Activated CD4-positive, alpha-beta T cell treated with anti-CD3 and anti-CD28 coated beads for 4 hours (primary cell): ENCODE data around the gene IL25.
A peak's percentile ranks its signal among the peaks of the same experiment; 100 is the strongest.
"Not testable (repeated sequence)": the region's sequence is repeated elsewhere in the genome, so short reads cannot be mapped to it uniquely, and the experiment has no call there.

Source experiments
- DNase-seq, 2 donors: peaks; one replicate each; pipeline ENCODE4 v3.0.0-alpha.2; 2020

IL25 gene

DNA sequence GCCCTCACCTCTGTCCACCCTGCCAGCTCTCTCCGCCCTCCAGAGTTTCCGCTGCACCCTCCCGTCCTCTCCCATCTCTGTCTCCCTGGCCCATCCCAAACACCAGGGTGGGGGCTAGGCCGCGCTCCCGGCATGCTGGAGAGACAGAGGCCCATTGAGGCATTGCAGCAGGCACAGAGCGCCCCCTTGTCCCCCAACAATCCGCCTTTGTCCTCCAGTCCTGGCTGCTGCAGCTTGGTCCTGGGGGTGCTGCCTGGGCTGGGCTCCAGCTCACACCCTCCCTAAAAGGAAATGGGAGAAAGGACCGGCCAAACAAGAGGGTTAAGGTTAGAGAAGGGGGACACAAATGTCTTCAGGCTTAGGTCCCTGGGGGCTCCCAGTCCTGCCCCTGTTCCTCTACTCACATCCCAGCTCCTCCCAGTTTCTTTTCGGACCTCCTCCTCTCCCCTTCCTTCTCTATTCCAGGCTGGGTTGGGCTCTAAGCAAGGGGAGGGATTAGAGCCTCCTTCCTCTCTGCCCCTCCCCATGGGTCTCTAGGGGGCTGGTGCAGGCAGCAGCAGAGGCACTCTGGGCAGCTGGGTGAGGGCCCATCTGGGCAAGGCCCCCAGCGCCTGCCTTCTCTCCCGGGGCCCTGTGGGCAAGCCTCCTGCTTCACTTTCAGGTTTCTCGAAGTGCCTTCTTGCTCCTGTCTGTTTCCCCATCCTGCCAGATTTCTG is 4.0 kb downstream of the IL25 start, which contains the start of gene CMTM5:
TSS of gene CMTM5 (plus strand) at position 565 of the 716 bp plus-strand sequence. CDS start 206 bp downstream, outside the sequence.
- no peak for DNase-seq

DNA sequence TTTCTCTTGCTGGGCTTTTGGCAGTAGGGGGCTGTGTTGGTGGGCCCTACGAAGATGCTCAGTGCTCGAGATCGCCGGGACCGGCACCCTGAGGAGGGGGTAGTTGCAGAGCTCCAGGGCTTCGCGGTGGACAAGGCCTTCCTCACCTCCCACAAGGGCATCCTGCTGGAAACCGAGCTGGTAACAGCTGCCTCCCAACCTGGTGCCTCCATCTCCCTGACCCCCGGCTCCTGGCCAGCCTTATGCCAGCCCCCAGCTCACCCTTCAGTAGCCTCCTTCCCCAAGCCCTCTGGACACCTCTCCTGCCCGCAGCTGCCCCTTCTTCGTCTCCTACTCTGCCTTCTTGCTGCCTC is 4.6 kb downstream of the IL25 start:
- no peak for DNase-seq

DNA sequence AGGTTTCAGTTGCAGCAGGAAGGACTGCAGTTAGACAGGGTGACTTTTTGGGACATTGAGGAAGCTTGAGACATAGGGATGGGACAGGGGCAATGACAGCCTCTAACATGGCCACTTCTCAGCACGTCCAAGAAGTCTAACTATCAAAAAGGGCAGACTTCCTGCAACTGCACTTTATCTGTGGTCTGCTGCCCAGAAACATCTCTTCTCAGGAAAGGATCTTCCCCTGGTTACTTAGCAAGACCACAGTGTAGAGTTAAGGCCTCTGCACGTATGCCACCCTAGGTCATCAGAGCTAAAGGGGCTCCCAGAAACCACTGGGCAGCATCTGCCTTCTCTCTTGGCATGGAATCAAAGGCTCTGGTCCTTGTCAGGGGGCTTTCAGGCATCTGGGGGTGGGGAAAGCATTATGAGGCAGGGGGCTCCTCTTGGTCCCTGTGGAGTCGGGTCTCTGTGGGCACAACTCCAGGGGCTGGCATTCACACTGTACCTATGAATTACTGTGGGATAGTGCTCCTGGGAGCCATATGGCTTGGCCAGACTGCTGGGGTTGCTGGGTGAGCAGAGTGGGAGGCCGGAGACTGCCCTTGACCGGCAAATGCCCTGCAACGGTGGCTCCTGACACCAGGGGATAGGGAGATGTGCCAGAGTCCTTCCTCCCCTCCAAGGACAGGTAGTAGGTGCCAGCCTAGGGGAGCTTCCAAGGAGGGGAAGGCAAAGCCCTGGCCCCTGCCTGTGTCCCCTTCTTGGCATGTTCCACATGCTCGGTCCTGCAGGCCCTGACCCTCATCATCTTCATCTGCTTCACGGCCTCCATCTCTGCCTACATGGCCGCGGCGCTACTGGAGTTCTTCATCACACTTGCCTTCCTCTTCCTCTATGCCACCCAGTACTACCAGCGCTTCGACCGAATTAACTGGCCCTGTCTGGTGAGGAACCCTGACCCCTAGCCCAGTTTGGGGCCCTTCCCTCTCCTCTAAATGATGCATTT is 5.3 kb downstream of the IL25 start:
- no peak for DNase-seq

DNA sequence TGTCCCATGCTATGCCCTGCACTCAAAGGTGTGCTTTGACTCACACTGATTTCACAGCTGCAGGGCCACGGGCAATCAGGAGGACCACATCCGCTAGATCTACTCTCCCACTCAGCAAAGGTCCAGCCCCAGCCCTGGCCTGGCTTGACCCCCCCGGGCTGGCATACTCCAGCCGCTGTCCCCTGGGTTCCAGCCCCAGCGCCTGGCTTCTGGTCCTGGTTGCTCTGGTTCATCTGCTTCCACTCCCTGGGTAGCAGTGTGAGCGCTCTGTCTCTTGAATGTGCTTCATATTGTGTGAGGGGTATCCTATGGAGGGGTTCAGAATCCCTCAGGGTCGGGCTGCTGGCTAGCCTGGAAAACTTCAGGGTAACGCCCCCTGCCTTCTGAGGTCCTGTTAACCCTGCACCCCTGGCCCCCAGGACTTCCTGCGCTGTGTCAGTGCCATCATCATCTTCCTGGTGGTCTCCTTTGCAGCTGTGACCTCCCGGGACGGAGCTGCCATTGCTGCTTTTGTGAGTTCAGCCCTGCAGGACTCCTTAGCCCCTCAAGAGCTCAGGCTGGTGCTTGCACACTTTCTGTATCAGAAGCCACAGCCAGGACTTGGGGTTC is 6.1 kb downstream of the IL25 start:
- DNase-seq: no peak

DNA sequence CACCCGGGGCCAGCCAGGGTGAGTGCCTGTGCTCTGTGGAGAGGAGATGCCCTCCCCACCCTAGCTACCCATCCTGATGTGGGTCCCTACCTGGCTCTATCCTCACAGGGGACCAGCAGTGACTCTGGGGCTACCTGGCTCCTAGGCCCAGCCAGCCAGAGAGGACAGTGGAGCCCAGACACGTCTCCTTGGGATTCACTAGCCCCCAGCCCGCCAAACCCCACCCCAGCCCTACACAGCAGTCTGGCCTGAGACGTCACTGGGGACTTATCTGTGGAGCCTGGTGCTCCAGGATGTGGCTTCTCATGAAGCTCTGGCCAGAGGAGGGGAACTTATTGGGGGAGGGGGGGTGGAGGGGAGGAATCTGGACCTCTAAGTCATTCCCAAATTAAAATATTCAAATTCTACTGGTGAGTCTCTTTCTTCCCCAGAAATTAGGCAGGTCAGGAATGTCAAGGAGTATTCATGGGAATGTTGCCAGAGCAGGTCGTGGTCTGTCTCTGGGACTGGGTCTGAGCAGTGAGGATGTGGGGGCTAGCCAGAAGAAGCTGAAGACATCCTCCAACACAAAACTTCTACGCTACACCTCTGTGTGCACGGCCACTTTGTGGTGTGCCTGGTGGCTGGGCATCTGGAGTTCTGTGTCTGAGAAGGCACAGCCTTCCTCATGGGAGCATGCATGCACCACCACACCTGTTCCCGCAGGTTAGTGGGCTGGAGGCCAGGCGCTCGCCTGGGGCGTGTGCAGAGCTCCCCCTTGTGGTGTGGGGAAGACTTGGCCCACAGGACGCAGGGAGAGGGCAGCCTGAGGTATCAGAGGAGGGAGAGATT is 7.0 kb downstream of the IL25 start:
- peak; percentile 61 to 73 for DNase-seq

DNA sequence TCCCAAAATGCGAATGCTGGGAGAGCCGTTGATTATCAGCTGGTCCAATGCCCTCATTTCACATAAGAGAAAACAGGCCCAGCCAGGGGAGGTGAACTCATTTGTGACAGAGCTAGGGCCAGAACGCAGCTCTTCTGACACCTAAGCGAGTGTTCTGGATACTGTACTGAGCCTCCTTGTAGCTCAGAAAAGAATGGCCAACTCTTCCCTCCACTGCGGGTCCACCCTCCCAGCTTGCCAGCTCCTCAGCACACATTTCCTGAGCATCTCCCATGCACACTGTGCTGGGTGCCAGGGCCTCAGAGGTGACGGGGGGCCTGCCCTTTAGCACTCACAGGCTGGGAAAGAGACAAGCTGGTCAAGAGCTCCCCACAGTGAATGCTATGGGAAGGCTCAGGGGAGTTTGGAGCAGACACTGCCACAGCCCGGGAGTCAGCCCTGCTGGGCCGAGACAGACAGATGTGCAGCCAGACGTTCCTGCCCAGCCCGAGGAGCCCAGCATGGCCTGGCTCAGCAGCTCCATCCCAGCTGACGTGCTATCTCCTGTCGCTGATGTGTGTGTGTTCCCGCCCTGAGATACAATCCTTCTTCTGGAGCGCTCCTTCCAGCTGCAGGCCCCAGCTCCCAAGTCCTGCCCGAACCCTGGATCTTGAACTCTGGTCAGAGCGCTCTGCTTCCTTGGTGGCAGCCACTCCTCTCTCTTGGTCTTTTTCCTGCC is 7.7 kb downstream of the IL25 start:
- DNase-seq: no peak

DNA sequence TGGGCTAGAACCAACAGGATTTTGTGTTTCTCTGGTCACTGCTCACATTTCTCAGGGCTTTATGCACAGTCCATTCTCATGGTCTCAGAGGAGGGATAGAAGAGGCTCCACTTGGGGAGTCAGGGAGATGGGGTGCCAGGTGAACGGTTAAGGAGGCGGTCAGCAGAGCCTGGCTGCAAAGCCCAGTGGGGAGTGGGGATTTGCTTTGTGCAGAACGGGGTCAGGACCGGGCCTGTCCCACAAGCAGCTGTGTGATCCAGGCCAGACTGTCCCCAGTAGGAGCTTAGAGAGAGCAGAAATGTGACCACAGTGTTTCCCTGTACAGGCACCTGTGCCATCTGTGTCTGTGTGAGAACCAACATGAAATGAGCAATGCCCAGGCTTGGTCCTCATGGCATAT is 8.4 kb downstream of the IL25 start:
- DNase-seq: no peak

DNA sequence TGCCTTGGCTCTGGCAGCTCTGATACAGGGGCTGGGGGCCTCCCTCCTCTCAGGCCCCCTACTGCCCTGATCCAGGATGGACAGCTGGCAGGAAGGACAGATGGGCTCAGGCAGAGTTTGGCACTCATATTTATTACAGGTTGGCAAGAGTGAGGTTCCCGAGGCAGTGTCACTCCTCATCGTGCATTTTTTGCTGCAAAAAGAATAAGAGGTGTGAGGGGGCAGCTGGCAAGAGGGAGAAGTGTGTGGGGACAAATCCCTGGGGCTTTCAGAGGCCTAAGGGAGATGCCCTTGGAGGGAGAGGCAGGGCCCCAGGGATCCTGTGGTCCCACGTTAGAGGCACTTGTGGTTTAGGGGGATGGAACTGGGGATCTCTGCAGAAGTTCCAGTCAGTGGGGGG is 9.3 kb downstream of the IL25 start:
- no peak for DNase-seq

DNA sequence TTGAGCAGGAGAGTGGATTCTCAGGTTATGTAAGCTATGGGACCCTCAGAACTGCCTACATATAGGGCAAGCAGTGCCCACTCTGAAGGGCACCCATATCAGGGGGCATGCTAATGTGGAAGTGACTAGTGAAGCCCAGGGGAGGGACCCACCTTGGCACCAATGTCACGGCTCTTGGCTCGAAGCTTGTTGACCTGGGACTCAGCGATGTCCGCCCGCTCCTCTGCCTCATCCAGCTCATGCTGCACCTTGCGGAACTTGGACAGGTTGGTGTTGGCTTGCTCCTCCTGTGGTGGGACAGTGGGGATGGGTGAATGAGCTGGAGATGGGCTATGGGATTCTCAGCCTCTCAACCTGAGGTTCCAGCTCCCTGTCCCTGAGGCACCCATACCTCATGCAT is 9.7 kb downstream of the IL25 start:
- DNase-seq: no peak

DNA sequence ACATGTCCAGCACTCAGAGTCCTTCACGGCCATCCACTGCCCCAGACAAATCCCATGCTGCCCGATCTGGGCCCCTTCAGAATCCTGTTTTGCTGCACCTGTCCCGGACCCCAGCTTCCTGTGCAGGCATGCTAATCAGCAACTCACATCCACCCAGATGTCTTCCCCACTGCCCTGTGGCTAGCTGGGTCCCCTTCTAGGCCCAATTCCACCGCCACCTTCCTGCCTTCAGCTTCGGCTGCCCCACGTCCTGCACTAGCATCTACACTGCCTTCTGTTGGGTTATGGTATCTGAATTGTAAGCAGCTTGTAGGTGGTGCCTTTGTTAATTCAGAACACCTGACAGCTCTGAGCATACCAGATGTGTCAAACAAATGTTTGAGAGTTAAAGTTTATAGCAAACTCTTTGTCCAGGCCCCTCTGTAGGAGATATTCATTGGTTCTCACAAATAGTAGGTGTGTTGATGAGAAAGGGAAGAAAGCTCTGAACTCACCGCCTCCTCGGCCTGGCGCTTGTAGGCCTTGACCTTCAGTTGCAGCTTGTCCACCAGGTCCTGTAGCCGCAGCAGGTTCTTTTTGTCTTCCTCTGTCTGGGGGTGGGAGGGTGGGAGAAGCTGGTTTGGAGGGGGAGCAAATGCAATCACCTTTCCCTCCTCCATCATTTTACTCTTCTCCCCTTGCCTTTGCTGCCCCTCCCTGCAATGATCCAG is 10.3 kb downstream of the IL25 start:
- no peak for DNase-seq

DNA sequence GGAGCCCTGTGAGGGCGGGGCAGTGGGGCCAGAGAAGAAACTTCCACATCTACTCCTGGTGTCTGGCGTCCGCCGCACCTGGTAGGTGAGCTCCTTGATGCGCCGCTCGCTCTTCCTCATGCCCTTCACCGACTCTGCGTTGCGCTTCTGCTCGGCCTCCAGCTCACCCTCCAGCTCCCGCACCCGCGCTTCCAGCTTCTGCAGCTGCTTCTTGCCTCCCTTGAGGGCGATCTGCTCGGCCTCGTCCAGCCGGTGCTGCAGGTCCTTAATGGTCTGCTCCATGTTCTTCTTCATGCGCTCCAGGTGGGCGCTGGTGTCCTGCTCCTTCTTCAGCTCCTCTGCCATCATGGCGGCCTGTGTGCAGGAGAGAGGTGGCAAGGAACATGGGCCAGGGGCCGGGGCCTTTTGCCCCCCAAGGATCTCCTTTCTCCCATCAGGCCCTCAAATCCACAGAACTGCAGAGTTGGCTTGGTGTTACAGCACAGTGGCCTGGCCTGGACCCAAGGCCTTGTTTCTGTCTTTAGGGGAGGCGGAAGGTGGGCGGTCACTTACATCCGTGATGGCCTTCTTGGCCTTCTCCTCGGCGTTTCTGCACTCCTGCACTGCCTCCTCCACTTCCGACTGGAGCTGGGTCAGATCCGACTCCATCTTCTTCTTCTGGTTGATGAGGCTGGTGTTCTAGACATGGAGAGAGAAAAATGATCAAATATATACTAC is 11.9 kb downstream of the IL25 start:
- DNase-seq: no peak

DNA sequence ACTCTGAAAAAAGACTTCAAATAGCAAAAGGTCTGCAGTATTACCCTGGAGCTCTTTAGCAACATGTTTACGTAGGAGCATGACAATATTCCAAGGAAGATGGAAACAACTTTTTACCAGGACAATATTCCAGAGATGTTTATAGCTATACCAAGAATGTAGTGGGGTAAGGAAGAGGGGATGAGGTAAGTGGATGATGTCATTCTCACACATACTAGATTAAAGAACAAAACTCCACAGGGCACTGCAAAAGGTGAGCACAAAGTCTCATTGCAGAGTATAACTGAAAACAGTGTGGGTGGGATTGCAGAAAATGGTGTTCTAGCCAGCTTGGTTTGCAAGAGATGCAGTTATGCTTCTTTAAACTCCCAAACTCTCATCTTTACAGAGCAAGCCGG is 12.6 kb downstream of the IL25 start:
- DNase-seq: no peak

DNA sequence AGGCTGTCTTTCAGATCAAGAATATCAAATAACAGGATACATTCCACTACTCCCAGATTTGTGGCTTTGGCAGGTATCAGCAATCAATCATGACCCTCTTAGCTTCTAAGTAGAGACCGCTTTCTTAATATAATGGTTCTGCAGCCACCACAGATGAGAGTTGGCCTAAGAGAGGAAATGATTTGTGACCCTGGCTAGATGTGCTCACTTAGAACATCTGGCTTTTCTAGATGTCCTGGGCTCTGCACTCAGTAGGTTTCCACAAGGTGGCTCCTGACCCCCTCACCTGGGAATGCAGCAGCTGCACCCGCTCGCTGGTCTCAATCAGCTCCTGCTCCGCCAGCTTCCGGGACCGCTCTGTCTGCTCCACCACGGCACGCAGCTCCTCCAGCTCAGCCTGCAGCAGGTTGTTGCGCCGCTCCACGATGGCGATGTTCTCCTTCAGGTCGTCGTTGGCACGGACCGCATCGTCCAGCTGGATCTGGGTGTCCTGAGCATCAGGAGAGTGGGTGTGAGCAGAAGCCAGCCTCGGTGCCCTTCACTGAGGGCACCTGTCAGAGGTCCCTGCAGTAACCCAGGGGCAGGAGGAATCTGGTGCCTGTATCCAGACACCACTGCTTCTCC is 13.1 kb downstream of the IL25 start:
- no peak for DNase-seq

DNA sequence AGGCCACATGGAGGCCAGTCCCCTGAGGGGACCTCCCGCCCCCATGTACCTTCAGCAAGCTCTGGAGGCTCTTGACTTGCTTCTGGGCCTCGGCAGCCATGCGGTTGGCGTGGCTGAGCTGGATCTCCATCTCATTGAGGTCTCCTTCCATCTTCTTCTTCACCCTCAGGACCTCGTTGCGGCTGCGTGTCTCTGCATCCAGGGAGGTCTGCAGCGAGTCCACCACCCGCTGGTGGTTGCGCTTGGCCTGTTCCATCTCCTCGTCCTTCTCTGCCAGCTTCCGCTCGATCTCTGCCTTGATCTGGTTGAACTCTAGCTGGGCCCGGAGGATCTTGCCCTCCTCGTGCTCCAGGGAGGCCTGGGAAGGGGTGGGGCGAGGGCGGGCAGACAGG is 13.7 kb downstream of the IL25 start:
- DNase-seq: not testable (repeated sequence)

DNA sequence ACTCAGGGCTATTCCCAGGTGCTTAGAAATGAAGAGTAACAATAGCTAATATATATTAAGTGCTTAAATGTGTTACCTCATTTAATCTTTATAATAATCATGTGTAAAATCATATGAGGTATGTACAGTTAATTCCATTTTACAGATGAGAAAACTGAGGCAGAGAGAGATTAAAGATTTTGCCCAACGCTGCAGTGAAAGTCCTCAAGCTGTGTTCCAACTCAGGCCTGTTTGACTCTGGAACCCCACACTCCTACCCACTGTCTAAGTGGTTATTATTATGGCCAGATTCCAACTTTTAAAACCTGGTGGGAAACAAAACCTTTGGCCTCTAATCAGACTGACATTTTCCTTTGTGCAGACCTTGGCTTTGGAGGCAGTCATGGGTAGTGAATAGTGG is 14.4 kb downstream of the IL25 start:
- DNase-seq: no peak

DNA sequence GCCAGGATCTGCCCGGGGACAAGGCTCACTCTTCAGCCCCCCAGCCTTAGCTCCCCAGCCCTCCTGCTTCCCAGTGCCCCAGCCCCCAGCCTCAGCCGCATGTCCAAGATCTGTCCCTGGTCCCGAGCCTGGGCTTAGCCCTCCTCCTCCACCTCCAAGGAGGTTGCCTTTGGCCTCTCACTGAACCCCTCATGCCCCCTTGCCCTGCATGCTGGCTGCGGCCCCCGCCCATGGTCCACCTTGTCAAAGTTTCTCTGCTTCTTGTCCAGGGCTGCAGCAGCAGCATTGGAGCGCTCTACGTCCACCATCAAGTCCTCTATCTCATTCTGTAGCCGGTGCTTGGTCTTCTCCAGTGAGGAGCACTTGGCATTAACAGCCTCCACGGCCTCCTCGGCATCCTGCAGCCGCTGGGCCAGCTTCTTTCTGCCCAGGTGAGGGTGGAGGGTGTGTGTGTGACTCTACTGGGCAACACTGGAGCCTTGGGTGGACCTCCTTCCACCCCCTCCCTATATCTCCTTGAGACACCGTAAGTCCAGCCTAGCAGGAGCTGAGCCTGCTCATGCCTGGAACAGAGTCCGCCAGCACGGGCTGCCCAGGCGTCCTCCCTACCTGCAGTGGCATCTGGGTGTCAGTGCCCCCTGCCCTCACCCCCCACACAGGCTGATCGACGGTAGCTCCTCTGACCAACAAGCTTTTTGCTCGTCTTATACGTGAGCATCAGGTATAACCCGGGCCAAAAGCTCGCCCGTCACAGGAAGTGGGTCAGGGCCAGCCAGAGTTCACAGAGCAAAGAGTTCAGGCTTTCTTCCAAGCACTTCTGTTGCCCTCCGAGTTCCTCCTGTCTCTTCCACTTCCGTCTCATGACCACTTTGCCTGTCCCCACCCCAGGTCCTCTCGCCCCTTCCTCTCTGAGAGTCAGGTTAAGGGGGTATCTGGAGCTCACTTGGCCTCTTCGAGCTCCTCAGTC is 15.6 kb downstream of the IL25 start:
- no peak for DNase-seq

DNA sequence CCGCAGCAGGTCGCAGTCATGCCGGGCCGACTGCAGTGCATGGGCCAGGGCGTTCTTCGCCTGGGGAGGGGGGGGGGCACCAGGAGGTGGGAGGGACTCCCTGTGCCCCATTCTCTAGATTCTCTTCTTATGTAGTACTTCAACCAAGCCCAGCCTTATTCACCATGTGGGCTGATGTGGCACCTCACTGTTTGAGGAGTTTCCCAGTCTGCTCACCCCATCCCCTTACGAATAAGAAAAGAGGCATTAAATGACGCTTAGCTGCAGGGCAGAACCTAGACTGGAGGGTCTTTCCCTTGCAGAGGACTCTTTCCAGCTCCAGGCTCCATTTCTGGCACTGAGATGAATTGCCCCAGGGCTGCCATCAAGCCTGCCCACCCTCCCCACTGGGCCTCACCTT is 16.4 kb downstream of the IL25 start:
- no peak for DNase-seq

DNA sequence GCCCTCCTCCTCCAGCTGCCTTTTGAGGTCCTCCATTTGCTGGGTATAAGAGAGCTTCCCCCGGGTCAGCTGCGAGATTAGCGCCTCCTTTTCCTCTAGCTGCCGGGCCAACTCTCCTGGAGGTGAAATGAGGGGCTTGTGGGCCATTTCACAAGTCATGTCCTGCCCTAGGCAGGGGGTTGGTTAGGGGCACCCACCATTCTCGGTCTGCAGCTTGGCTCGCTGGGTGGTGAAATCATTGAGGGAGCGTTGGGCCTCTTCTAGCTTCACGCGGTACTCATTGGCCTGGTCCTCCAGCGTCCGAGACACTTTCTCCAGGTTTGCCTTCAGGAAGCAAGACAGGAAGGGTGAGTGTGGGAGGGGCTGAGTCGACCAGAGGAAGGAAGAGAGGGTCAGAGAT is 16.8 kb downstream of the IL25 start:
- no peak for DNase-seq

DNA sequence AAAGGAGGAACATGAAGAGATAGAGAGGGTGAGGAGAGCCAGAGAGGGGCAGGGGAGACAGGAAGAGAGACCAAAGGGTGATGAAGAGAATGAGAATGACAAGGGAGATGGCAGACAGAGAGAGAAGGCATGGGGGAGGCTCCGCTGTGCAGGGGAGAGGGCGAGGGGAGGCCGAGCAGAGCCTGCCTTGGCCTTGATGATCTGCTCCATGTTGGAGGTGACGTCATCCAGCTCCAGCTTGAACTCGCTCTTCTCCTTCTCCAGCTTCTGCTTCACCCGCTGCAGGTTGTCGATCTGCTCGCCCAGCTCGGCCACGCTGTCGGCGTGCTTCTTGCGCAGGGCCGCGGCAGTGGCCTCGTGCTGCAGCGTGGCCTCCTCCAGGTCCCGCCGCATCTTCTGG is 17.3 kb downstream of the IL25 start:
- not testable (repeated sequence) for DNase-seq
